Measurements from ENCODE around the gene RFC1. TPM values are rescaled to one million over a fixed set of nuclear protein-coding genes. Genes with fewer than 3 reads are reported as not detected.

The RFC1 gene
- total and polyA plus RNA-seq, 2 of the 4 experiments (the other 2 are of a cell fraction) = 18.4 to 49.3 TPM

- TF ChIP-seq MXI1 (IDR thresholded peaks at IDR 0.05; ENCODE audit: borderline replicate concordance, low read depth, low read length) = no peak
- no peak for TF ChIP-seq FOS (IDR thresholded peaks at IDR 0.05; ENCODE audit: low read depth, low read length)
- no peak for TF ChIP-seq ELK1 (IDR thresholded peaks at IDR 0.05; ENCODE audit: borderline replicate concordance, low read depth, low read length)
- TF ChIP-seq BHLHE40 (IDR thresholded peaks at IDR 0.05; ENCODE audit: low read depth, low read length) = no peak
- no peak for TF ChIP-seq MAFK (IDR thresholded peaks at IDR 0.05; ENCODE audit: low read depth, low read length)
- TF ChIP-seq CEBPB (IDR thresholded peaks at IDR 0.05; ENCODE audit: low read depth, low read length) = no peak
- TF ChIP-seq RFX5 (IDR thresholded peaks at IDR 0.05; ENCODE audit: low read depth, low read length) = no peak
- TF ChIP-seq SMC3 (IDR thresholded peaks at IDR 0.05; ENCODE audit: low read depth, low read length) = no peak
- no peak for TF ChIP-seq RCOR1 (IDR thresholded peaks at IDR 0.05; ENCODE audit: insufficient replicate concordance, low read length)
- TF ChIP-seq POLR2A (IDR thresholded peaks at IDR 0.05; ENCODE audit: low read depth, low read length) = no peak
- TF ChIP-seq MAZ (IDR thresholded peaks at IDR 0.05; ENCODE audit: borderline replicate concordance, low read depth, low read length) = no peak
- TF ChIP-seq CHD1 (IDR thresholded peaks at IDR 0.05; ENCODE audit: low read depth, low read length) = no peak
- TF ChIP-seq NFE2L2 (IDR thresholded peaks at IDR 0.05; ENCODE audit: low read depth, low read length) = no peak
- TF ChIP-seq CTCF (conservative IDR thresholded peaks at IDR 0.05; ENCODE audit: low read depth, low read length) = no peak
- TF ChIP-seq USF2 (IDR thresholded peaks at IDR 0.05; ENCODE audit: low read depth, low read length) = no peak
- no peak for TF ChIP-seq RAD21 (IDR thresholded peaks at IDR 0.05; ENCODE audit: low read length)
- BruUV-seq (replicated peaks) = no TSS peak
- in situ Hi-C loops (cut with MboI; ENCODE audit: low sequenced_read_pairs) (no loop called here), intact Hi-C loops (cut with micrococcal nuclease) (no loop called here), dilution Hi-C loops (cut with HindIII; ENCODE audit: low sequenced_read_pairs, unreplicated experiment) (no loop called here)
- H3K23ac ChIP-seq (ENCODE audit: low read depth, low read length) = no peak overlapping the region
- ChIA-PET CTCF (no interaction called here), POLR2A (ENCODE audit: unreplicated experiment) (no interaction called here)
- H3K4me1 ChIP-seq (ENCODE audit: control insufficient read depth, insufficient read depth, low read length) = no peaks in the 10 kb centered on the region
- H2AFZ ChIP-seq (replicated peaks; ENCODE audit: low read length, poor library complexity) = no peak overlapping the region
- no peak overlapping the region for H2BK20ac ChIP-seq (ENCODE audit: low read depth, low read length)
- no peak overlapping the region for H4K91ac ChIP-seq (ENCODE audit: insufficient read depth, low read depth, low read length)
- H4K5ac ChIP-seq (ENCODE audit: low read depth, low read length) = no peak overlapping the region
- no peak overlapping the region for H2BK120ac ChIP-seq (ENCODE audit: low read depth, low read length)
- H3K4me3 ChIP-seq (ENCODE audit: insufficient read depth, low read depth, low read length) = no peak overlapping the region
- H4K8ac ChIP-seq (ENCODE audit: low read depth in 2 of 2, low read length in 2 of 2) = no peak overlapping the region
- DNase-seq (no peak), ATAC-seq (ENCODE audit: low read depth) (no peak)
- H3K4ac ChIP-seq (ENCODE audit: low read depth, low read length) = no peak overlapping the region
- H3K9ac ChIP-seq (ENCODE audit: low read depth, low read length) = no peak overlapping the region
- no CpG with 5 or more reads among the region's 4 CpGs for WGBS, 2 experiments (ENCODE audit: extremely low coverage in 2 of 2, insufficient read length in 1 of 2)
- no peaks in the 10 kb centered on the region for H3K9me3 ChIP-seq (ENCODE audit: control insufficient read depth, insufficient read depth, low read length)
- no peak overlapping the region for H3K18ac ChIP-seq (ENCODE audit: low read depth, low read length)
- no peak overlapping the region for H2AK5ac ChIP-seq (ENCODE audit: low read depth, low read length)
- H3K4me2 ChIP-seq (ENCODE audit: low read depth, low read length) = no peak overlapping the region
- no peak overlapping the region for H2AK9ac ChIP-seq (replicated peaks; ENCODE audit: low read depth, low read length, poor library complexity)
- no peaks in the 10 kb centered on the region for H4K20me1 ChIP-seq (ENCODE audit: insufficient read depth, low read length)
- no peak overlapping the region for H2BK5ac ChIP-seq (ENCODE audit: low read depth, low read length, poor library complexity, severe bottlenecking)
- no peaks in the 10 kb centered on the region for H3K79me1 ChIP-seq (ENCODE audit: low read depth in 1 of 2, low read length in 2 of 2)
- H3K14ac ChIP-seq (replicated peaks; ENCODE audit: low read depth, low read length) = no peak overlapping the region
- H3K9me1 ChIP-seq (ENCODE audit: insufficient read depth, low read length) = no peaks in the 10 kb centered on the region
- no peak overlapping the region for H3K56ac ChIP-seq (ENCODE audit: extremely low read depth, insufficient read depth, low read length)
- no peak overlapping the region for H3K27ac ChIP-seq (ENCODE audit: insufficient read depth, low read length)
- H2BK15ac ChIP-seq (ENCODE audit: low read depth, low read length) = no peak overlapping the region
- H3K27me3 ChIP-seq (ENCODE audit: control insufficient read depth, insufficient read depth, low read length) = peaks cover 2% of the 10 kb centered on the region
- no peaks in the 10 kb centered on the region for H3K36me3 ChIP-seq (ENCODE audit: control insufficient read depth, insufficient read depth, low read length)
Measured at GRCh38 chr4:39375478-39375877, 9.3 kb upstream of the RFC1 start.

Data from IMR-90 (cell line).